ENCODE results near the gene TRIB2. TPM values are rescaled to one million over a fixed set of nuclear protein-coding genes. Genes with fewer than 3 reads are reported as not detected.

The TRIB2 gene
- total and polyA plus RNA-seq, 4 donors, result 6.7 to 27.8 (median 12.3) TPM

DNA sequence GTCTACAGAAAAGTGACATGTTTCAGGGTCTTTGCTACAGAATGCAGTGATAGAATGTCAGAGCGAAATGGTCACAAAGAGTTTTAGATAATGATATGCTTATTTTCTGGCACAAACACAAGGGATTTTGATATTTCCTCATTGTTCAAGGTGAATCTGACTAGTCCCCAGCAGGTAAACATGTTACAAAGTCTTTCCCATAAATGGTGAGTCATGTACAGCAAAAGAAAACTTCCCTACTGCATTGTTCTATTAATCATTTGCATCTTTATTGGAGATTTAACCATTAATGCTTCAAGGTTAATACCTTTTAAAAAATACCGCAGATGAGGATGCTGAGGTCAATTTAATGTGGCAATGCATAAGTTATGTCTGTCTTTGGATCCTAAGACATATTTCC lies 19.1 kb upstream of the TRIB2 start:
- peaks cover 0 to 2% (median 0%) of the 10 kb centered on the region in 4 donors for H3K27me3 ChIP-seq (ENCODE audit: control insufficient read depth in 4 of 4, insufficient read depth in 4 of 4, low read length in 3 of 4)
- TF ChIP-seq EGR1 (IDR thresholded peaks at IDR 0.05; ENCODE audit: low read depth in 2 of 2), result no peak
- TF ChIP-seq FOXA2 (IDR thresholded peaks at IDR 0.05), result no peak
- TF ChIP-seq GABPA (IDR thresholded peaks at IDR 0.05 in 1 of 2, conservative IDR thresholded peaks at IDR 0.05 in 1 of 2), result no peak
- TF ChIP-seq, protein P1, sequence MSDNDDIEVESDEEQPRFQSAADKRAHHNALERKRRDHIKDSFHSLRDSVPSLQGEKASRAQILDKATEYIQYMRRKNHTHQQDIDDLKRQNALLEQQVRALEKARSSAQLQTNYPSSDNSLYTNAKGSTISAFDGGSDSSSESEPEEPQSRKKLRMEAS (IDR thresholded peaks at IDR 0.05), result no peak
- no peak for TF ChIP-seq RXRA (IDR thresholded peaks at IDR 0.05)
- TF ChIP-seq, protein P2, sequence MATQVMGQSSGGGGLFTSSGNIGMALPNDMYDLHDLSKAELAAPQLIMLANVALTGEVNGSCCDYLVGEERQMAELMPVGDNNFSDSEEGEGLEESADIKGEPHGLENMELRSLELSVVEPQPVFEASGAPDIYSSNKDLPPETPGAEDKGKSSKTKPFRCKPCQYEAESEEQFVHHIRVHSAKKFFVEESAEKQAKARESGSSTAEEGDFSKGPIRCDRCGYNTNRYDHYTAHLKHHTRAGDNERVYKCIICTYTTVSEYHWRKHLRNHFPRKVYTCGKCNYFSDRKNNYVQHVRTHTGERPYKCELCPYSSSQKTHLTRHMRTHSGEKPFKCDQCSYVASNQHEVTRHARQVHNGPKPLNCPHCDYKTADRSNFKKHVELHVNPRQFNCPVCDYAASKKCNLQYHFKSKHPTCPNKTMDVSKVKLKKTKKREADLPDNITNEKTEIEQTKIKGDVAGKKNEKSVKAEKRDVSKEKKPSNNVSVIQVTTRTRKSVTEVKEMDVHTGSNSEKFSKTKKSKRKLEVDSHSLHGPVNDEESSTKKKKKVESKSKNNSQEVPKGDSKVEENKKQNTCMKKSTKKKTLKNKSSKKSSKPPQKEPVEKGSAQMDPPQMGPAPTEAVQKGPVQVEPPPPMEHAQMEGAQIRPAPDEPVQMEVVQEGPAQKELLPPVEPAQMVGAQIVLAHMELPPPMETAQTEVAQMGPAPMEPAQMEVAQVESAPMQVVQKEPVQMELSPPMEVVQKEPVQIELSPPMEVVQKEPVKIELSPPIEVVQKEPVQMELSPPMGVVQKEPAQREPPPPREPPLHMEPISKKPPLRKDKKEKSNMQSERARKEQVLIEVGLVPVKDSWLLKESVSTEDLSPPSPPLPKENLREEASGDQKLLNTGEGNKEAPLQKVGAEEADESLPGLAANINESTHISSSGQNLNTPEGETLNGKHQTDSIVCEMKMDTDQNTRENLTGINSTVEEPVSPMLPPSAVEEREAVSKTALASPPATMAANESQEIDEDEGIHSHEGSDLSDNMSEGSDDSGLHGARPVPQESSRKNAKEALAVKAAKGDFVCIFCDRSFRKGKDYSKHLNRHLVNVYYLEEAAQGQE (IDR thresholded peaks at IDR 0.05), result no peak
- no peak for TF ChIP-seq YY1 (IDR thresholded peaks at IDR 0.05)
- TF ChIP-seq, protein P3, sequence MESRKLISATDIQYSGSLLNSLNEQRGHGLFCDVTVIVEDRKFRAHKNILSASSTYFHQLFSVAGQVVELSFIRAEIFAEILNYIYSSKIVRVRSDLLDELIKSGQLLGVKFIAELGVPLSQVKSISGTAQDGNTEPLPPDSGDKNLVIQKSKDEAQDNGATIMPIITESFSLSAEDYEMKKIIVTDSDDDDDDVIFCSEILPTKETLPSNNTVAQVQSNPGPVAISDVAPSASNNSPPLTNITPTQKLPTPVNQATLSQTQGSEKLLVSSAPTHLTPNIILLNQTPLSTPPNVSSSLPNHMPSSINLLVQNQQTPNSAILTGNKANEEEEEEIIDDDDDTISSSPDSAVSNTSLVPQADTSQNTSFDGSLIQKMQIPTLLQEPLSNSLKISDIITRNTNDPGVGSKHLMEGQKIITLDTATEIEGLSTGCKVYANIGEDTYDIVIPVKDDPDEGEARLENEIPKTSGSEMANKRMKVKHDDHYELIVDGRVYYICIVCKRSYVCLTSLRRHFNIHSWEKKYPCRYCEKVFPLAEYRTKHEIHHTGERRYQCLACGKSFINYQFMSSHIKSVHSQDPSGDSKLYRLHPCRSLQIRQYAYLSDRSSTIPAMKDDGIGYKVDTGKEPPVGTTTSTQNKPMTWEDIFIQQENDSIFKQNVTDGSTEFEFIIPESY (IDR thresholded peaks at IDR 0.05), result no peak
- no peak for TF ChIP-seq FOXA1 (IDR thresholded peaks at IDR 0.05)
- no peak for TF ChIP-seq HNF4G (IDR thresholded peaks at IDR 0.05)
- H3K9ac ChIP-seq (ENCODE audit: low read depth in 1 of 2, low read length in 2 of 2), result no peak overlapping the region
- 91% methylated on average over 2 of the region's 2 CpGs for WGBS
- H3K4me3 ChIP-seq (ENCODE audit: low read depth in 1 of 3, low read length in 3 of 3), result no peak overlapping the region
- DNase-seq (ENCODE audit: low spot score), result no peak
- H3K9me3 ChIP-seq (ENCODE audit: control insufficient read depth in 4 of 4, low read length in 3 of 4), result no peaks in the 10 kb centered on the region
- no peak overlapping the region for H3K27ac ChIP-seq (ENCODE audit: low read depth in 1 of 2, low read length in 2 of 2)
- no peaks in the 10 kb centered on the region for H3K36me3 ChIP-seq (ENCODE audit: control insufficient read depth in 4 of 4, insufficient read depth in 3 of 4, low read depth in 1 of 4, low read length in 3 of 4)
- H3K4me1 ChIP-seq (ENCODE audit: control insufficient read depth in 4 of 4, insufficient read depth in 4 of 4, low read length in 3 of 4), result no peaks in the 10 kb centered on the region

DNA sequence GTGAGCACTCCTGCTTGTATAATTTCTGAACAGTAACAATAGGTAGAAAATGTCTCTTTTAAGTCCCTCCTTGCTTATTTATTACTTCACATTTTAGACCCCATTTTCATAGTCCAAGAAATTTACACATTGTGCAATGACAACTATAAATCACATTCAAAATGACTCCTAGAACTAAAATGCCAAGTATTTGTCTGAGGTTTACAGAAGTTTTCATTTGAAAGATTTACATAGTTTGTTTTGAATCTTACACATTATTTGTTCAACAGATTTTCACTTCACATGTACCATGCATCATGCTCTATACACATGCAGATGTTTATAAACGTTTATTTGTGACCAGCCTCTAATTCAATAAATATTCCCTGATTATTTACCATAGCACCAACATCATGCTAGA lies 15.7 kb upstream of the TRIB2 start:
- H3K9ac ChIP-seq (ENCODE audit: low read depth in 1 of 2, low read length in 2 of 2), result no peak overlapping the region
- no peaks in the 10 kb centered on the region for H3K9me3 ChIP-seq (ENCODE audit: control insufficient read depth in 4 of 4, low read length in 3 of 4)
- DNase-seq (ENCODE audit: low spot score), result no peak
- H3K27me3 ChIP-seq (ENCODE audit: control insufficient read depth in 4 of 4, insufficient read depth in 4 of 4, low read length in 3 of 4), result peaks cover 0 to 2% (median 0%) of the 10 kb centered on the region in 4 donors
- H3K4me3 ChIP-seq (ENCODE audit: low read depth in 1 of 3, low read length in 3 of 3), result no peak overlapping the region
- H3K4me1 ChIP-seq (ENCODE audit: control insufficient read depth in 4 of 4, insufficient read depth in 4 of 4, low read length in 3 of 4), result no peaks in the 10 kb centered on the region
- H3K27ac ChIP-seq (ENCODE audit: low read depth in 1 of 2, low read length in 2 of 2), result no peak overlapping the region
- 65% methylated on average over 1 of the region's 1 CpG for WGBS
- no peak for TF ChIP-seq FOXA1 (IDR thresholded peaks at IDR 0.05)
- no peak for TF ChIP-seq YY1 (IDR thresholded peaks at IDR 0.05)
- TF ChIP-seq RXRA (IDR thresholded peaks at IDR 0.05), result no peak
- TF ChIP-seq SP1 (IDR thresholded peaks at IDR 0.05), result no peak
- TF ChIP-seq JUND (IDR thresholded peaks at IDR 0.05), result no peak
- TF ChIP-seq EGR1 (IDR thresholded peaks at IDR 0.05; ENCODE audit: low read depth in 2 of 2), result no peak
- no peak for TF ChIP-seq GABPA (IDR thresholded peaks at IDR 0.05 in 1 of 2, conservative IDR thresholded peaks at IDR 0.05 in 1 of 2)
- no peak for TF ChIP-seq HNF4A (conservative IDR thresholded peaks at IDR 0.05)
- TF ChIP-seq, protein P1 (IDR thresholded peaks at IDR 0.05), result no peak
- TF ChIP-seq TAF1 (conservative IDR thresholded peaks at IDR 0.05), result no peak
- TF ChIP-seq, protein P4, sequence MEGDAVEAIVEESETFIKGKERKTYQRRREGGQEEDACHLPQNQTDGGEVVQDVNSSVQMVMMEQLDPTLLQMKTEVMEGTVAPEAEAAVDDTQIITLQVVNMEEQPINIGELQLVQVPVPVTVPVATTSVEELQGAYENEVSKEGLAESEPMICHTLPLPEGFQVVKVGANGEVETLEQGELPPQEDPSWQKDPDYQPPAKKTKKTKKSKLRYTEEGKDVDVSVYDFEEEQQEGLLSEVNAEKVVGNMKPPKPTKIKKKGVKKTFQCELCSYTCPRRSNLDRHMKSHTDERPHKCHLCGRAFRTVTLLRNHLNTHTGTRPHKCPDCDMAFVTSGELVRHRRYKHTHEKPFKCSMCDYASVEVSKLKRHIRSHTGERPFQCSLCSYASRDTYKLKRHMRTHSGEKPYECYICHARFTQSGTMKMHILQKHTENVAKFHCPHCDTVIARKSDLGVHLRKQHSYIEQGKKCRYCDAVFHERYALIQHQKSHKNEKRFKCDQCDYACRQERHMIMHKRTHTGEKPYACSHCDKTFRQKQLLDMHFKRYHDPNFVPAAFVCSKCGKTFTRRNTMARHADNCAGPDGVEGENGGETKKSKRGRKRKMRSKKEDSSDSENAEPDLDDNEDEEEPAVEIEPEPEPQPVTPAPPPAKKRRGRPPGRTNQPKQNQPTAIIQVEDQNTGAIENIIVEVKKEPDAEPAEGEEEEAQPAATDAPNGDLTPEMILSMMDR (IDR thresholded peaks at IDR 0.05; ENCODE audit: low read depth, low read length, missing input control), result no peak
- TF ChIP-seq, protein P3 (IDR thresholded peaks at IDR 0.05), result no peak
- no peak for TF ChIP-seq FOXA2 (IDR thresholded peaks at IDR 0.05)
- no peaks in the 10 kb centered on the region for H3K36me3 ChIP-seq (ENCODE audit: control insufficient read depth in 4 of 4, insufficient read depth in 3 of 4, low read depth in 1 of 4, low read length in 3 of 4)

All from liver (tissue), 9 donors.